GF-D8 (cell line): ENCODE results near the gene UNC5CL.
A peak's percentile ranks its signal among the peaks of the same experiment; 100 is the strongest.

Experiments used
- DNase-seq: peaks from one replicate; lab custom pipeline; 2025; lab: John Stamatoyannopoulos, UW

UNC5CL gene

GRCh38 chr6:41062056-41062455 is 23.0 kb upstream of the UNC5CL start:
- no peak for DNase-seq

DNA sequence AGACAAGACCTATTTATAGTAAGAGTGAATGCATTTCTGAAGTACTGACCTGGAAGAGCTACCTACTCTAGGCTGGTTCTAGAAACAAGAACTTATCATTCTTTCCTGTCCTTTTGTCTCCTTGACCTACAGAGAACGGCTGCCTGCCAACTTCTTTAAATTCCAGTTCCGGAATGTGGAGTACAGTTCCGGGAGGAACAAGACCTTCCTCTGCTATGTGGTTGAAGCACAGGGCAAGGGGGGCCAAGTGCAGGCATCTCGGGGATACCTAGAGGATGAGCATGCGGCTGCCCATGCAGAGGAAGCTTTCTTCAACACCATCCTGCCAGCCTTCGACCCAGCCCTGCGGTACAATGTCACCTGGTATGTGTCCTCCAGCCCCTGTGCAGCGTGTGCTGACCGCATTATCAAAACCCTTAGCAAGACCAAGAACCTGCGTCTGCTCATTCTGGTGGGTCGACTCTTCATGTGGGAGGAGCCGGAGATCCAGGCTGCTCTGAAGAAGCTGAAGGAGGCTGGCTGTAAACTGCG is 22.2 kb upstream of the UNC5CL start:
- DNase-seq: no peak

DNA sequence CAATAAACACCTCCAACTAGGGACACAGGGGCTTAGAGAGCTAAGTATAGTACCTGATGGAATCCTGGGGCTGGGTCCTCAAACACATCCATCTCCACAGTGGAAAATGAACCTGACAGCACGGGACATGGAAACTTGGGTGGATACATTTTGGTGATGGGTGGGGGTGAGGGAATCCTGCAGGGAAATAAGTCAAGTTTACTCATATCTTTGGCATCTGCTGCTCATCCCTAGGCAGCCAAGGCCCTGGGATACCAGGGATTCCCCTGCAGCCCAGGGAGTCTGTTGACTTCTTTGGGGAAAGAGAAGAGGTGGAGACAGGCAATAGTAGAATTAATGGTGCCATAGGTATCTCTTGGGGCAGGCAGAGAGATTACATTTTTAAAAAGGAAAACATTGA is 20.5 kb upstream of the UNC5CL start:
- DNase-seq: no peak

DNA sequence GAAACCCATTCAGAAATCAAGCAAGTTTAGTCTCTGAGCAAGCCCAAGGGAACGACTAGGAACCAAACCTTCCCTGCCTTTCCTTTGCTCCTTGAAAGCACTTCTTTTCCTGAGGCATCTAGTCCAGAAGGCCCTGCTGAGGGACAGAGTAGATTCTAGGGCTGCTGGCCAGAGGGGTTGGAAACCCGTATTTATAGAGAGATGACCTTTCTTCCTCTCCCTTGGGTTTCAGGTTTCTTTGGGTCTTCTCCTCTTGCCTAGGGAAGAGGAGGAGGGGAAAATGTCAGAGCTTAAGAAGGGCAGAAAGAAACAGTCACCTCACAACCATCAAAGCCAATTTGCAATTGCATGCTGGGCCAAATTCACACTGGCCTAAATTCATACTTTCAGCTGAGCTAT is 19.8 kb upstream of the UNC5CL start:
- DNase-seq: no peak

DNA sequence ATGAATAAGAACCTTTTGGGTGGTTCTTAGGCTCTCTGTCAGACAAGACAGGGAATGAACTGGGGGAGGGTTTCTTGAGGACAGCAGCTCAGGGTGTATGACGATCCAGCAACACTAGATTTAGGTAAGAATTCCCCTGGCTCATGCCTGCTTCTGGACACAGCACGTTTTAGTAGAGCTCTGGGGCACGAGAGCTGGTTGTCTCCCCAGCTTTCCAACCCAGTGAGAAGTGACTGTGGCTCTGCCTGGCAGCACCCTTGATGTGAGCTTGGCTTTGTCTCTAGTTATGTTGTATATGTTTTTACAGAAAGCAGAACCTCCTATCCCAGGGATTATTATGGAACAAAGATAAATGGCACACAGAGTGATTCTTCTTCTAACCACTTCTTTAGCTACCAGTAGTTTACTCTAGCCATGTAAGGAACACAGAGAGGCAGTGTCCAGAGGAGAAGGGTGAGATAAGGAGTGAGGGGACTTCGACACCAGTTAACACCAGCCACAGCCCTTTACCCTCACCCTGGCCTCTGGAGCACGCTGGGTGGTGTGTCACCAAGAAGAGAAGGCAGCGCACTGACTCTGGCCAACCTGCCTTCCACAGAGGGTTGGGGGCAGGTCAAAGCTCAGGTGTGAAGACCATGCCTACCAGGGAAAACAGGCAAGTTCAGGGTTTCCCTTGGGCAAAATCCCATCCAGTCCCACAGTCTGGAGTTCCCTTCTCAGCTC is 17.9 kb upstream of the UNC5CL start:
- no peak for DNase-seq

GRCh38 chr6:41055149-41055548 is 16.1 kb upstream of the UNC5CL start:
- DNase-seq: no peak

- no peak for DNase-seq
These were observed 15.5 kb upstream of the UNC5CL start for GRCh38 chr6:41054511-41054910.

DNA sequence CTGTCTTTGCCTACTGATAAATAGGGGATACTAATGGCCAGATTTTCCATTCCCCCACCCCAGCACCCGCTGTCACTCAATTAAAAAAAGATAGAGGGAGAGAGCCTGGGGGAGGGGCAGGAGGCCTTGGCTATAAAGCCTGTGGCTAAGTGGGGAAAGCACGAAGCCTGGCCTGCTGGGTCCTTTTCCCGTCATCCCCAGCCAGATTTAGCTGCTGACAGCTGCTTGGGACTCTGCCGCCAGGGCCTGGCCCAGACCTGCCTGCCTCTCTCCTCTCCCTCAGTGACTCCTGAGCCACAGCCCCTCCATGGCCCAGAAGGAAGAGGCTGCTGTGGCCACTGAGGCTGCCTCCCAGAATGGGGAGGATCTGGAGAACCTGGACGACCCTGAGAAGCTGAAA is 14.0 kb upstream of the UNC5CL start, which contains the start of gene APOBEC2:
Gene APOBEC2, plus strand, starts transcription at position 162 of the 400 bp plus-strand sequence. Its CDS starts 146 bp downstream, at position 308.
- DNase-seq: no peak

DNA sequence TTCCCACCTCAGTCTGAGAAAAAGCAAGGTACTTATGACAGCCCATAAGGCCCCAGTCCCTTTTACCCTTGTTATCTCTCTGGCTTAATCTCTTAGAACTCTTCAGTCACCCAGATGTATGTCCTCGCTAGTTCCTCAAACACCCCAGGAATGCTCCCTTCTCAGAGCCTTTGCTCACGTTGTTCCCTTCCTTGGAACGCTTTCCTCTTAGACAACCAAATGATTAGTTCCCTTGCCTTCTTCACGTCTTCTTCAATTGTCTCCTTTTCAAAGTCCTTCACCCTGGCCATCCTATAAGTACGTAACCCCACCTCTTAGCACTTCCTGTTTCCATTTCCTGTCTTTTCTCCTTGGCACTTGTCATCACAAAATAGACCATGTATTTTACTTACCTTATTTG is 12.9 kb upstream of the UNC5CL start:
- DNase-seq: peak; percentile 34

DNA sequence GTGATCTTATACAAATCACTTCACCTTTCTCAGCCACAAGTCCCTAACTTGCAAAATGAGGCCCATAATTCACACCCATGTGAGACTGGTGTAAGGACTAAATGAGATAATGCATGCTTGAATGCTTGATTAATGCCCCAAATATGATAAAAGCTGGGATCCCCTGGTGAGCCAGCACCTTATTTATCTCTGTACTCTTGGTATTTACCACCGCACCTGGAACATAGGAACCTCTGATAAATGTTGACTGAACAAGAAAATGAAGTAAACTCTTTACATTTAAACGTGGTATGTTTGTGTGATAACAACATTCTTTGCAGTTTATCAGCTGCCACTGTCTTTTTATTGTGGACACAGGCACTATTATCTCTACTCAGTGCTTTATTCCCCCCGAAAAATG is 11.5 kb upstream of the UNC5CL start:
- DNase-seq: no peak

GRCh38 chr6:41049955-41050354 is 10.9 kb upstream of the UNC5CL start:
- DNase-seq: no peak

DNA sequence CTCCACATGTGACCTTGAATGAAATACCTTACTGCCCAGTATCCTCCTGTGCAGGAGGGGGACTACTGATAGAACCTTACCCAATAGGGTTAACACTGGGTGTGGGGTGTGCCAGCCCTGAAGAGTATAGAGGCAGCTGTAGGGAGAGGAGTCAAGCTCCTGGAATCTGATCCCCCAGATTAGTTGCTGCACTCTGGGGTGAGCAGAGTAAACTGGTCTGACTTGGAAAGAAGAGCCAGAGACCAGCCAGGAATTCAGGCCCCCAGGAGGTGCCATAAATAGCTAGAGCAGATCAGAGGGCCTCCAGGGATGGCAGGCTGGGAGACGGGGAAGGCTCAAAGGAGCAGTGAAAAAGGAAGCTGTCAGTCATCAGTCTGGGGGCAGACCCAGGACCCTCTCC is 10.5 kb upstream of the UNC5CL start:
- DNase-seq: no peak

- DNase-seq: no peak
These were observed 9.0 kb upstream of the UNC5CL start for GRCh38 chr6:41047745-41048732.

DNA sequence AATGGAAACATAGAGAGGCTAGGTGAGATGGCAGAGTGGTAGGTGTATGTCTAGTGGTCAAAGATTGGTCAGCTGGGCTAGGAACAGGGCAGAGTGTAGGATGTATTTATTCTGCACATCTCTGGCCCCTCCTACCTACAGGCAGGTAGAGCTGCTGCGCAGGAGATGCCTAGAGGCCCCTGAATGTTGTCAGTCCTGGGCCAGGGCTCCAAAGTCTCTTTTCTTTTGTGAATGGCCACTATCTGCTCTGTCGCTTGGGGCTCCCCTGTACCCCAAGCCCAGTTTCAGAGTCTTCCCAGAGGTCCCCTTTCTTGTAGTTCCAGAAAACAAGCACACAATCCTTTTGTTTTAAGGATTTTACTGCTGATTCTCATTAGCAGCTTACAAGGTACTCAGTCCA is 8.3 kb upstream of the UNC5CL start:
- DNase-seq: no peak

DNA sequence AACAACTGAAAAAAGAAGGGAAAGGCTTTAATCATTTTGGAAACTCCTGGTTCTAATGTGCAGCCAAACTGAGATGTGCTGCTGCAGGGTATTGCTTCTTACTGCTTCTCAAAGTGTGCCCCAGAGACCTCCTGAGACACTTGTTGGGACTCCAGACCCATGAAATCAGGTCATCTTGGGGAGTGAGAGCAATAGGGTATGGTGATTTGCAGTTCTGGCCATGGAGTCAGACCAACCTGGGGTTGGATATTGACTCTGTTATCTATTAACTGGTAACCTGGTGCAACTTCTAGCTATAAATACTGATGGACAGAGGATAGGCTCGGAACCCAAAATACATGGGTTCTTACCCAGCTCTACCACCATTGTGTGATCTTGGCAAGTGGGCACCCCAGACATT is 7.1 kb upstream of the UNC5CL start:
- DNase-seq: no peak

GRCh38 chr6:41045664-41046063 is 6.6 kb upstream of the UNC5CL start:
- DNase-seq: no peak

- no peak for DNase-seq
These were observed 4.1 kb upstream of the UNC5CL start for GRCh38 chr6:41043151-41043550.

GRCh38 chr6:41042226-41043055 is 3.4 kb upstream of the UNC5CL start, which contains the start of gene TSPO2:
TSS of gene TSPO2 (plus strand) at chr6:41042467. CDS start at chr6:41042986, 519 bp downstream.
- DNase-seq: no peak

GRCh38 chr6:41040940-41041536 is 2.0 kb upstream of the UNC5CL start:
- no peak for DNase-seq

GRCh38 chr6:41040101-41040939 is 1.3 kb upstream of the UNC5CL start:
- no peak for DNase-seq
